ENCODE measurements around the gene PTPRD.

GRCh38 chr9:10259668-10260067 is 353.1 kb downstream of the PTPRD start:
- no peak for TF ChIP-seq CTCF (IDR thresholded peaks at IDR 0.05 in 4 of 5, conservative IDR thresholded peaks at IDR 0.05 in 1 of 5)
- TF ChIP-seq POLR2A (IDR thresholded peaks at IDR 0.05) = no peak
